ENCODE measurements around the gene RFX3.

GRCh38 chr9:3397766-3398165 lies 128.0 kb downstream of the RFX3 start:
- TF ChIP-seq POLR2A (IDR thresholded peaks at IDR 0.05), result no peak
- TF ChIP-seq CTCF (IDR thresholded peaks at IDR 0.05 in 4 of 5, conservative IDR thresholded peaks at IDR 0.05 in 1 of 5), result no peak

Data from gastrocnemius medialis (tissue), 4 donors.